Sigmoid colon (tissue), 4 donors: ENCODE data around the gene DDX39A.

Source experiments
- EP300 ChIP-seq, 4 donors: sonication (generic); formaldehyde crosslinking; IDR thresholded peaks; one replicate each; pipeline ENCODE4 v1.6.1; 2017; ENCODE audit warnings: antibody characterized with exemption in 4 of 4
- POLR2AphosphoS5 ChIP-seq, 4 donors: sonication (generic); formaldehyde crosslinking; IDR thresholded peaks; one replicate each; pipeline ENCODE4 v1.6.1; 2017; ENCODE audit warnings: antibody characterized with exemption in 4 of 4
- TF ChIP-seq, protein P1 (sequence below), 4 experiments: fragments of 450-650 bp in 3 of 4; fragments of 200-600 bp in 1 of 4; IDR thresholded peaks; one replicate each; pipeline ENCODE4 v1.5.1; 2016 to 2019; ENCODE audit warnings: antibody characterized with exemption in 4 of 4, mild to moderate bottlenecking in 3 of 4, moderate library complexity in 2 of 4

DNA sequence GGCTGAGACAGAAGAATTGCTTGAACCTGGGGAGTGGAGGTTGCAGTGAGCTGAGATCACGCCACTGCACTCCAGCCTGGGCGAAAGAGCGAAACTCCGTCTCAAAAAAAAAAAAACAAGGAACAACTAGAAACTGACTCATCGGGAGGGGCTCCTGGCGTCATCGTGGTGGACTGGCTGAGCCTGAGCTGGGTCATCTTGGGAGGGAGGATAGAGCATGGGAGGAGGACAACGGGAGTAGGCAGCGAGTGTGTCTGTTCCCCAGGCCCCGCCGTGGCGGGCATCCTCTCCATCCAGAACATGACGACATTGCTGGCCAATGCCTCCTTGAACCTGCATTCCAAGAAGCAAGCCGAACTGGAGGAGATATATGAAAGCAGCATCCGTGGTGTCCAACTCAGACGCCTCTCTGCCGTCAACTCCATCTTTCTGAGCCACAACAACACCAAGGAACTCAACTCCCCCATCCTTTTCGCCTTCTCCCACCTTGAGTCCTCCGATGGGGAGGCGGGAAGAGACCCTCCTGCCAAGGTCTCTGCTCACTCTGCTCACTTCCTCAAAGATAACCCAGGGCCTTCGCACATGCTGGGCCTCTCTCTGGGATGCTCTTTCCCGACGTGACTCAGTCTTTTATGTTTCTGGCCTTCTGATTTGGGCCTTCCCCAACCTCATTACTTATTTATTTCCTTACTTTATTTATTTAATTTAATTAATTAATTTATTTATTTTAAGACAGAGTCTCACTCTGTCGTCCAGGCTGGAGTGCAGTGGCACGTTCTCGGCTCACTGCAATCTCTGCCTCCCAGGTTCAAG is 16.6 kb downstream of the DDX39A start:
- TF ChIP-seq EP300 (IDR thresholded peaks at IDR 0.05) (no peak), POLR2AphosphoS5 (IDR thresholded peaks at IDR 0.05) (no peak)
- TF ChIP-seq, protein P1, sequence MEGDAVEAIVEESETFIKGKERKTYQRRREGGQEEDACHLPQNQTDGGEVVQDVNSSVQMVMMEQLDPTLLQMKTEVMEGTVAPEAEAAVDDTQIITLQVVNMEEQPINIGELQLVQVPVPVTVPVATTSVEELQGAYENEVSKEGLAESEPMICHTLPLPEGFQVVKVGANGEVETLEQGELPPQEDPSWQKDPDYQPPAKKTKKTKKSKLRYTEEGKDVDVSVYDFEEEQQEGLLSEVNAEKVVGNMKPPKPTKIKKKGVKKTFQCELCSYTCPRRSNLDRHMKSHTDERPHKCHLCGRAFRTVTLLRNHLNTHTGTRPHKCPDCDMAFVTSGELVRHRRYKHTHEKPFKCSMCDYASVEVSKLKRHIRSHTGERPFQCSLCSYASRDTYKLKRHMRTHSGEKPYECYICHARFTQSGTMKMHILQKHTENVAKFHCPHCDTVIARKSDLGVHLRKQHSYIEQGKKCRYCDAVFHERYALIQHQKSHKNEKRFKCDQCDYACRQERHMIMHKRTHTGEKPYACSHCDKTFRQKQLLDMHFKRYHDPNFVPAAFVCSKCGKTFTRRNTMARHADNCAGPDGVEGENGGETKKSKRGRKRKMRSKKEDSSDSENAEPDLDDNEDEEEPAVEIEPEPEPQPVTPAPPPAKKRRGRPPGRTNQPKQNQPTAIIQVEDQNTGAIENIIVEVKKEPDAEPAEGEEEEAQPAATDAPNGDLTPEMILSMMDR (IDR thresholded peaks at IDR 0.05), result no peak
